ENCODE measurements around the gene TOGARAM2. TPM values are rescaled to one million over a fixed set of nuclear protein-coding genes. Genes with fewer than 3 reads are reported as not detected.
A peak's percentile ranks its signal among the peaks of the same experiment; 100 is the strongest.

TOGARAM2 gene
- total and polyA plus RNA-seq, 8 donors = 1.5 to 7.3 (median 4.1) TPM

DNA sequence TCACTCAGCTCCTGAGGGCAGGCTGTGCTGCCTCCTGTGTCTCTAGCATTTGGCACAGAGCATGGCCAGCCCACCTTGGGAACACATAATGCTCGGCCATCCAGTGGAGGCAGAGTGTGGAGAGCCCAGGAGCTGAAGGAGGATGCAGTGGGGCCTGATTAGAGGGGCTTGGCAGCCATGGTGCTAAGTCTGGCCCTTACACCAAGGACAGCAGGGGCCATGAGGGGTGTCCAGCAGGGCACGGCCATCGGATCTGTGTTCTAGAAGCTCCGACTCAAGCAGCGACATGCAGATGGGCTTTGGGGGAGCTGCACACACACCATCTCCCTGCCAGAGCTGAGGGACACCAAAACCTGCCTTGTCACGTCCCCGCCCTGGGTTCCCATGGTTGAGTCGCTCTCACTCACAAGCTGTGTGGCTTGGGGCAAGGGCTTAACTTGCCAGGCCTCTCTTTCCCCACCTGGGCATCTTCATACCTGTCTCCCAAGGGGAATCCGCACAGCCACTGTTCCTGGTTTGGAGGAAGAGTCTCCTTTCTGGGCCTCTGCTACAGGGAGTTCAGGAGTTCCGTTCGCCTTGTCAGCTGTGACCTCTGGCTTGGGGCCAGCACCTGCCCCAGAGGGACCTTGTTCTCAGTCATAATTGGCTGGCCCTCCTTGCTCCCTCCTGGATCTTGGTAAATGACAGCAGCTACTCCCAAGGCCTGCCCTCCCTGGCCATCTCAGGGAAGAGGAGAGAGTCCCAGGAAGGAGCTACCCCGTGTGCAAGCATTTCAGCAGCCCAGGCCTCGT, 1.3 kb upstream of the TOGARAM2 start:
- intact Hi-C loops (cut with DNase I) = no loop called here
- TF ChIP-seq, protein P1, sequence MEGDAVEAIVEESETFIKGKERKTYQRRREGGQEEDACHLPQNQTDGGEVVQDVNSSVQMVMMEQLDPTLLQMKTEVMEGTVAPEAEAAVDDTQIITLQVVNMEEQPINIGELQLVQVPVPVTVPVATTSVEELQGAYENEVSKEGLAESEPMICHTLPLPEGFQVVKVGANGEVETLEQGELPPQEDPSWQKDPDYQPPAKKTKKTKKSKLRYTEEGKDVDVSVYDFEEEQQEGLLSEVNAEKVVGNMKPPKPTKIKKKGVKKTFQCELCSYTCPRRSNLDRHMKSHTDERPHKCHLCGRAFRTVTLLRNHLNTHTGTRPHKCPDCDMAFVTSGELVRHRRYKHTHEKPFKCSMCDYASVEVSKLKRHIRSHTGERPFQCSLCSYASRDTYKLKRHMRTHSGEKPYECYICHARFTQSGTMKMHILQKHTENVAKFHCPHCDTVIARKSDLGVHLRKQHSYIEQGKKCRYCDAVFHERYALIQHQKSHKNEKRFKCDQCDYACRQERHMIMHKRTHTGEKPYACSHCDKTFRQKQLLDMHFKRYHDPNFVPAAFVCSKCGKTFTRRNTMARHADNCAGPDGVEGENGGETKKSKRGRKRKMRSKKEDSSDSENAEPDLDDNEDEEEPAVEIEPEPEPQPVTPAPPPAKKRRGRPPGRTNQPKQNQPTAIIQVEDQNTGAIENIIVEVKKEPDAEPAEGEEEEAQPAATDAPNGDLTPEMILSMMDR (IDR thresholded peaks at IDR 0.05) = no peak
- Histone ChIP-seq H3K4me3 (no peak overlapping the region), H3K36me3 (no peaks in the 10 kb centered on the region), H3K27me3 (no peaks in the 10 kb centered on the region), H3K4me1 (no peaks in the 10 kb centered on the region), H3K27ac (no peak overlapping the region), H3K9me3 (no peaks in the 10 kb centered on the region)
- DNase-seq (peak in 1 of 4 donors; percentile 25), ATAC-seq (no peak)

DNA sequence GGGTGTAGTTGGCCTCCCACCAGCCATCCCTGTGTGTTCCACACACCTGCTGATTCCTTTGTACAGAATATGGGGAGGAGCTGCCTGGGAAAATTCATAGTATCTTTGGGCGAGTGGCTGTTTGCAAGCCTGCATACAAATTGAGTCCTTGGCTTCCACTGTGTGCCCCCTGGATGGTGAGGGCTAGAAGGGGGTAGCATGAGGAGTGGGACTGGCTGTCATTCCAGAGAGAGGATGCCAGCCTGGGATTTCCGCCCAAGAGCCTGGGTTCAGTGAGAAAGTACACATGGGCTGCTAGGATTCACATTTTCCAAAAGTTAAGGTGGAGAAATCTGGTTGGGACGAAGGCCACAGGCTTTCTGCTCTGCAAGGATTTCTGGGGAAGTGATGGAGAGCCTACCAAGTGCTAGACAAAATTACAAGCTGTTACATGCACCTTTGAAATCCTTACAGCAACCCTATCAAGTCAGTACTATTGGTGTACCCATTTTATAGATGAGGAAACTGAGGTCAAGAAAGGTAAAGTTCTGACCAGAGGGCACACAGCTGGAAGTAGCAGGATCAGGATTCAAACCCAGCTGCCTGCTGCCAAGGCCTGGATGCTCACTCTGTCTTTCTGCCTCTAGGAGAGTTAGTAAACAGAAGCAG, 606 bp upstream of the TOGARAM2 start:
- intact Hi-C loops (cut with DNase I) = no loop called here
- TF ChIP-seq, protein P1 (IDR thresholded peaks at IDR 0.05) = no peak
- no peaks in the 10 kb centered on the region for H3K27me3 ChIP-seq
- ATAC-seq (no peak), DNase-seq (no peak)
- no peak overlapping the region for H3K27ac ChIP-seq
- no peaks in the 10 kb centered on the region for H3K36me3 ChIP-seq
- H3K4me3 ChIP-seq = no peak overlapping the region
- no peaks in the 10 kb centered on the region for H3K4me1 ChIP-seq
- no peaks in the 10 kb centered on the region for H3K9me3 ChIP-seq

DNA sequence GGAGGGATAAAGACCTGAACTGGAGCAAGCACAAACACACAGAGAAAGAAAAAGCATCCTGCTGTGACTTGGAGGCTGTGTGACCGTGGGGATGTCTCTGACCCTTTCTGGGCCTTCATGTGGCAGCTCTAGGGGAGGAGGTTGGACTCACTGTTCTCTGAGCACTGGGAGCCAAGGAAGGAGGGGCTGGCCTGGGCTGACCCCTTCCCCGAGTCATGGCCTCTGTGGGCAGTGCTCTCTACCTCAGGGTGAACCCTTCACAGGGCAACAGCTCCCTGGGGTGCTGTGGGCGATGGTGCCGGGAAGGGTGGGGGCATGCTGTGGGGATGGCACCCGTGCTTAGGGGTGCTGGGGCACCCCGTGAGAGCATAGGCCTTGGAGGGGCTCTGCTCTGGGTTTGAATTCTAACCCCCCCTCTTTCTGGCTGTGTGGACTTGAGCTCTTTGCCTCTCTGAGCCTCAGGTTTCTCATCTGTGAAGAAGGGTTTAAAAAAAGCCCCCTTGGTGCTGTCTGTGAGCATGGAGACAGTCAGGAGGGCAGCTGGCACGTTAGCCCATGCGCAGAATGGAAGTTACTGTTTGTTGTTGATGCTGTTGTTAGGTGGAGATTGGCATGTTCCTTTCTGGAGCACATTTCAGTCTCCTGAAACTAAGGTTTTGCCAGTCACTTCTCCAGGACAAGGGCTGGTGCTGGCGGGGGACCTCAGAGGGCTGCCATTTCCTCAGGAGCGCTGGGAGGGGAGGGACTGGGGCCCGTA, 700 bp downstream of the TOGARAM2 start:
- peak overlapping the region in 1 of 2 donors; percentile 34 for H3K27ac ChIP-seq

DNA sequence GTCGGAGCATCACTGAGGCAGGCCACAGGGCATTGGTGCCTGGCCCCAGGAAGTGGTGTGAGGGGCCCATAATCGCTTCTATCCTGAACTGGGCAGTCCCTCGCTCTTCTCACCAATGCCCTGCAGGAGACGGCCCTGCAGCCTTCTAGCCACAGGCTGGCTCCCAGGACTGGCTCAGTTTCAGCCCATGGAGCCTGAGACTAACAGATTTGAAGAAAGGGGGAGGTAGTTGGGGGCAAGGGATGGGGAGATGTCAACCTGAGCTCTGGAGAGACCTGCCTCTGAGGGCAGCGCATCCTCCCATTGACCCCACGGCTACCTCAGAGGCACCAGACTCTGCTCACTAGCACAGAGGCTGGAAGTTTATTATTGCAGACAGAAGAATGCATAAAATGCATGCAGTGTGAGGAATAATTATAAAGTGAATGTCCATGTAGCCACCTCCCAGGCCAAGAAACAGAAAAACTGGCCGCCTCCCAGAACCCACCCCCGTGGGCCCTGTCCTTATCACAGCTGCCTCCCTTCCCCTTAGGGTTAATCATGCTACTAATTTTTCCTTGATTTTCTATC, 1.4 kb downstream of the TOGARAM2 start:
- Histone ChIP-seq H3K36me3 (no peaks in the 10 kb centered on the region), H3K27ac (peak overlapping the region in 1 of 2 donors; percentile 34), H3K4me3 (no peak overlapping the region), H3K4me1 (no peaks in the 10 kb centered on the region), H3K27me3 (no peaks in the 10 kb centered on the region), H3K9me3 (no peaks in the 10 kb centered on the region)
- DNase-seq (peak in 1 of 4 donors; percentile 16), ATAC-seq (no peak)
- TF ChIP-seq, protein P1 (IDR thresholded peaks at IDR 0.05) = no peak
- intact Hi-C loops (cut with DNase I) = no loop called here

More for the DNA sequence above, 700 bp downstream of the TOGARAM2 start:
- H3K27me3 ChIP-seq = no peaks in the 10 kb centered on the region
- intact Hi-C loops (cut with DNase I) = no loop called here
- H3K36me3 ChIP-seq = no peaks in the 10 kb centered on the region
- TF ChIP-seq, protein P1 (IDR thresholded peaks at IDR 0.05) = no peak
- ATAC-seq (peak; percentile 22), DNase-seq (peak in 1 of 4 donors; percentile 21)
- H3K9me3 ChIP-seq = no peaks in the 10 kb centered on the region
- no peak overlapping the region for H3K4me3 ChIP-seq
- no peaks in the 10 kb centered on the region for H3K4me1 ChIP-seq

Data from left lung (tissue), 10 donors.